ENCODE data around the gene OTUB1. TPM values are rescaled to one million over a fixed set of nuclear protein-coding genes. Genes with fewer than 3 reads are reported as not detected.

Gene OTUB1
- total and polyA plus RNA-seq, 2 of the 4 experiments (the other 2 are of a cell fraction), result 69.0 to 168 TPM

DNA sequence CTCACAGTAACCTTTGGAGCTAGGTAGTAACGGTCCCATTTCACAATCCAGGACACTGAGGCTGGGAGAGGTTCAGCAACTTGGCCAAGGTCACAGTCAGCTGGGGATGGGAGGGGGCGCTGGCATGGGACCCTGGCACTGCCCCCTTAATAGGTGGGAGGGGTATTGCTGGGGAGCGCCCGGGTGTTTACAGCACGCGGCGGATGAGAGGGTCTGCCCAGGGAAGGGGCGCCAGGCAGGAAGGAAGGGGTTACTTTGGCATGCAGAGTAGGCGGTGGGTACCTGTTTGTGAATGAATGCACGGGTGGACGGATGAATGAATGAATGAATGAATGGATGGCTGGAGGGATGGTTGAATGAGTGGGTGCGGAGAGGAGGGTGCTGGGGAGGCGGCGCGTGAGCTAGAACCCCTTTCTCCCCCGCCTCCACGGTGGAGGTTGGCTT, 48.9 kb downstream of the OTUB1 start:
- DNase-seq, result no peak
- H2BK15ac ChIP-seq (ENCODE audit: low read depth, low read length), result no peak overlapping the region
- 0 out of 2 replicates have a peak overlapping the region, but pooled peaks have one; percentile 16 for H3K4me3 ChIP-seq (ENCODE audit: insufficient read depth, low read depth, low read length)
- dilution Hi-C loops (cut with HindIII; ENCODE audit: low sequenced_read_pairs, unreplicated experiment), result no loop called here
- no peaks in the 10 kb centered on the region for H3K36me3 ChIP-seq (ENCODE audit: control insufficient read depth, insufficient read depth, low read length)
- WGBS, 2 experiments (ENCODE audit: extremely low coverage in 2 of 2, insufficient read length in 1 of 2), result 26% methylated on average over 8 of the region's 17 CpGs; no CpG with 5 or more reads in 1 of the 2 experiments
- H4K91ac ChIP-seq (ENCODE audit: insufficient read depth, low read depth, low read length), result no peak overlapping the region
- peak overlapping the region; percentile 74 for H3K4me2 ChIP-seq (ENCODE audit: low read depth, low read length)
- no peak overlapping the region for H4K5ac ChIP-seq (ENCODE audit: low read depth, low read length)
- peaks cover 5% of the 10 kb centered on the region; the same call in 1 of the 2 replicates for H4K20me1 ChIP-seq (ENCODE audit: insufficient read depth, low read length)
- no peaks in the 10 kb centered on the region for H3K9me3 ChIP-seq (ENCODE audit: control insufficient read depth, insufficient read depth, low read length)
- H3K4ac ChIP-seq (ENCODE audit: low read depth, low read length), result no peak overlapping the region; the same call in 1 of the 2 replicates
- H3K9me1 ChIP-seq (ENCODE audit: insufficient read depth, low read length), result peaks cover 3% of the 10 kb centered on the region; the same call in 1 of the 2 replicates
- peaks cover 12% of the 10 kb centered on the region for H3K27me3 ChIP-seq (ENCODE audit: control insufficient read depth, insufficient read depth, low read length)
- no peak overlapping the region for H2AK9ac ChIP-seq (replicated peaks; ENCODE audit: low read depth, low read length, poor library complexity)
- H3K27ac ChIP-seq (ENCODE audit: insufficient read depth, low read length), result no peak overlapping the region
- TF ChIP-seq BHLHE40 (IDR thresholded peaks at IDR 0.05; ENCODE audit: low read depth, low read length) (no peak), SMC3 (IDR thresholded peaks at IDR 0.05; ENCODE audit: low read depth, low read length) (no peak), MXI1 (IDR thresholded peaks at IDR 0.05; ENCODE audit: borderline replicate concordance, low read depth, low read length) (no peak), NFE2L2 (IDR thresholded peaks at IDR 0.05; ENCODE audit: low read depth, low read length) (no peak), RAD21 (IDR thresholded peaks at IDR 0.05; ENCODE audit: low read length) (no peak), CEBPB (IDR thresholded peaks at IDR 0.05; ENCODE audit: low read depth, low read length) (no peak), MAFK (IDR thresholded peaks at IDR 0.05; ENCODE audit: low read depth, low read length) (no peak), FOS (IDR thresholded peaks at IDR 0.05; ENCODE audit: low read depth, low read length) (no peak), RCOR1 (IDR thresholded peaks at IDR 0.05; ENCODE audit: insufficient replicate concordance, low read length) (no peak)
- TF ChIP-seq, protein P1, sequence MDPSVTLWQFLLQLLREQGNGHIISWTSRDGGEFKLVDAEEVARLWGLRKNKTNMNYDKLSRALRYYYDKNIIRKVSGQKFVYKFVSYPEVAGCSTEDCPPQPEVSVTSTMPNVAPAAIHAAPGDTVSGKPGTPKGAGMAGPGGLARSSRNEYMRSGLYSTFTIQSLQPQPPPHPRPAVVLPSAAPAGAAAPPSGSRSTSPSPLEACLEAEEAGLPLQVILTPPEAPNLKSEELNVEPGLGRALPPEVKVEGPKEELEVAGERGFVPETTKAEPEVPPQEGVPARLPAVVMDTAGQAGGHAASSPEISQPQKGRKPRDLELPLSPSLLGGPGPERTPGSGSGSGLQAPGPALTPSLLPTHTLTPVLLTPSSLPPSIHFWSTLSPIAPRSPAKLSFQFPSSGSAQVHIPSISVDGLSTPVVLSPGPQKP (IDR thresholded peaks at IDR 0.05; ENCODE audit: borderline replicate concordance, low read depth, low read length), result no peak
- TF ChIP-seq, protein P2, sequence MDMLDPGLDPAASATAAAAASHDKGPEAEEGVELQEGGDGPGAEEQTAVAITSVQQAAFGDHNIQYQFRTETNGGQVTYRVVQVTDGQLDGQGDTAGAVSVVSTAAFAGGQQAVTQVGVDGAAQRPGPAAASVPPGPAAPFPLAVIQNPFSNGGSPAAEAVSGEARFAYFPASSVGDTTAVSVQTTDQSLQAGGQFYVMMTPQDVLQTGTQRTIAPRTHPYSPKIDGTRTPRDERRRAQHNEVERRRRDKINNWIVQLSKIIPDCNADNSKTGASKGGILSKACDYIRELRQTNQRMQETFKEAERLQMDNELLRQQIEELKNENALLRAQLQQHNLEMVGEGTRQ (IDR thresholded peaks at IDR 0.05; ENCODE audit: low read depth, low read length), result no peak
- TF ChIP-seq, protein P3, sequence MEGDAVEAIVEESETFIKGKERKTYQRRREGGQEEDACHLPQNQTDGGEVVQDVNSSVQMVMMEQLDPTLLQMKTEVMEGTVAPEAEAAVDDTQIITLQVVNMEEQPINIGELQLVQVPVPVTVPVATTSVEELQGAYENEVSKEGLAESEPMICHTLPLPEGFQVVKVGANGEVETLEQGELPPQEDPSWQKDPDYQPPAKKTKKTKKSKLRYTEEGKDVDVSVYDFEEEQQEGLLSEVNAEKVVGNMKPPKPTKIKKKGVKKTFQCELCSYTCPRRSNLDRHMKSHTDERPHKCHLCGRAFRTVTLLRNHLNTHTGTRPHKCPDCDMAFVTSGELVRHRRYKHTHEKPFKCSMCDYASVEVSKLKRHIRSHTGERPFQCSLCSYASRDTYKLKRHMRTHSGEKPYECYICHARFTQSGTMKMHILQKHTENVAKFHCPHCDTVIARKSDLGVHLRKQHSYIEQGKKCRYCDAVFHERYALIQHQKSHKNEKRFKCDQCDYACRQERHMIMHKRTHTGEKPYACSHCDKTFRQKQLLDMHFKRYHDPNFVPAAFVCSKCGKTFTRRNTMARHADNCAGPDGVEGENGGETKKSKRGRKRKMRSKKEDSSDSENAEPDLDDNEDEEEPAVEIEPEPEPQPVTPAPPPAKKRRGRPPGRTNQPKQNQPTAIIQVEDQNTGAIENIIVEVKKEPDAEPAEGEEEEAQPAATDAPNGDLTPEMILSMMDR (conservative IDR thresholded peaks at IDR 0.05; ENCODE audit: low read depth, low read length), result no peak
- in situ Hi-C loops (cut with MboI; ENCODE audit: low sequenced_read_pairs), result no loop called here
- H2BK20ac ChIP-seq (ENCODE audit: low read depth, low read length), result no peak overlapping the region
- H2AFZ ChIP-seq (replicated peaks; ENCODE audit: low read length, poor library complexity), result no peak overlapping the region
- no peak overlapping the region for H2BK5ac ChIP-seq (ENCODE audit: low read depth, low read length, poor library complexity, severe bottlenecking)
- intact Hi-C loops (cut with micrococcal nuclease), result no loop called here
- no peaks in the 10 kb centered on the region for H3K79me1 ChIP-seq (ENCODE audit: low read depth in 1 of 2, low read length in 2 of 2)
- peak overlapping the region; percentile 80; the same call in 1 of the 2 replicates for H2AK5ac ChIP-seq (ENCODE audit: low read depth, low read length)
- no peak overlapping the region for H2BK120ac ChIP-seq (ENCODE audit: low read depth, low read length)
- no TSS peak for BruUV-seq (replicated peaks)
- no peak overlapping the region for H3K18ac ChIP-seq (ENCODE audit: low read depth, low read length)
- no peak overlapping the region for H3K14ac ChIP-seq (replicated peaks; ENCODE audit: low read depth, low read length)
- ChIA-PET POLR2A (ENCODE audit: unreplicated experiment) (interaction anchor here (0.5 kb wide), 1 partner anchor 16 kb away, joined by 4 read pairs; no protein-coding TSS in a partner anchor), CTCF (no interaction called here)
- no peak overlapping the region for H4K8ac ChIP-seq (ENCODE audit: low read depth in 2 of 2, low read length in 2 of 2)
- peak overlapping the region; percentile 47; the same call in 1 of the 2 replicates for H3K23ac ChIP-seq (ENCODE audit: low read depth, low read length)
- peaks cover 8% of the 10 kb centered on the region; the same call in 1 of the 2 replicates for H3K4me1 ChIP-seq (ENCODE audit: control insufficient read depth, insufficient read depth, low read length)
- ATAC-seq (ENCODE audit: low read depth), result no peak
- no peak overlapping the region for H3K56ac ChIP-seq (ENCODE audit: extremely low read depth, insufficient read depth, low read length)
- no peak overlapping the region for H3K9ac ChIP-seq (ENCODE audit: low read depth, low read length)
